GM11168 (cell line): ENCODE results near the gene MPP4.

Source experiments
- in situ Hi-C: fragments of 300-500 bp; cut with MboI; formaldehyde crosslinking; loops from one replicate; pipeline ENCODE4 v1.12.0; 2022; ENCODE audit warnings: low sequenced_read_pairs; ENCODE audit not compliant: unreplicated experiment

MPP4 gene

DNA sequence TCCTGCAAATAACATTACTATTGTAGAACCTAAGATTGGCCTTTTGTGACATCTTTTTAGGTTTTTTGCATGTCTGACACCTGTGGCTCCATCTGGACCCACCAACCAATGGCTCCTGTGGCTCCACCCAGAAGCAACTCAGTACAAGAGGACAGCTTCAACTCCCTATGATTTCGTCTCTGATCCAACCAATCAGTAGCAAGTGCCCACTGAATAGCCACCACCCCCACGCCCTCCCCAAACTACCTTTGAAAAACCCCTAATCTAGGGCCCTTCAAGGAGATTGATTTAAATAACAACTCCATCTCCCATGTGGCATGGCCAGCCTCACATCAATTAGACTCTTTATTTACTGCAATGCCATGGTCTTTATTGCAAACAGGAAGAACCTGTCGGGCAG, 23.6 kb downstream of the MPP4 start:
- in situ Hi-C loops, result loop anchor here (10.0 kb wide), 1 partner anchor 1250 kb away; no protein-coding TSS in a partner anchor

DNA sequence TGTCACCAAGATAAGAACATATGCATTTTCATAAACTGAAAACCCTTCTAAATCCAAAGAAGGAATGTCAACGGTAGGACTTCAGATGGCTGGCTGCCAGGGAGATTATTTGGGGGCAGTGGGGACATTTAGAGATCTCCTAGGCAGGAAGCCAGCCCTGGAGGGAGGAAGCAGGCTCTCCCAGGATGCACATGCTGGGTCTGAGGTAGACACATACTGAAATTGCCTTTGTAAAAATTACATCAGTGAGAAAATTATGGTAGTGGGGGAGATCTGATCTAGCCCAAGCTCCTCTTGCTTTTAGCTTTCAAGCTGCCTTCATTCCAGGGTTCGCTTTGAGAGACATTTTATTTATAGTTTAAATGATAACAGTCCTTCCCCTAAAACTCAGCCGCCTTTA, 24.1 kb downstream of the MPP4 start:
- in situ Hi-C loops, result loop anchor here (10.0 kb wide), 1 partner anchor 1251 kb away; no protein-coding TSS in a partner anchor

- in situ Hi-C loops, result loop anchor here (10.0 kb wide), 1 partner anchor 1251 kb away; no protein-coding TSS in a partner anchor
Observed at GRCh38 chr2:201673546-201673945, 24.9 kb downstream of the MPP4 start.

DNA sequence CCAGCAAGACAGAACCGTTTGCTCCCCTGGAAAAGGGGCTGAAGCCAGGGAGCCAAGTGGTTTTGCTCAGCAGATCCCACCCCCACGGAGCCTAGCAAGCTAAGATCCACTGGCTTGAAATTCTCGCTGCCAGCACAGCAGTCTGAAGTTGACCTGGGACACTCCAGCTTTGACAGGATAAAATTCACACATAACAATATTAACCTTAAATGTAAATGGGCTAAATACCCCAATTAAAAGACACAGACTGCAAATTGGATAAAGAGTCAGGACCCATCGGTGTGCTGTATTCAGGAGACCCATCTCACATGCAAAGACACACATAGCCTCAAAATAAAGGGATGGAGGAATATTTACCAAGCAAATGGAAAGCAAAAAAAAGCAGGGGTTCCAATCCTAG, 27.2 kb downstream of the MPP4 start:
- in situ Hi-C loops, result loop anchor here (10.0 kb wide), 1 partner anchor 1254 kb away; no protein-coding TSS in a partner anchor

- in situ Hi-C loops, result loop anchor here (10.0 kb wide), 1 partner anchor 1255 kb away; no protein-coding TSS in a partner anchor
Observed at GRCh38 chr2:201669865-201670264, 28.6 kb downstream of the MPP4 start.

DNA sequence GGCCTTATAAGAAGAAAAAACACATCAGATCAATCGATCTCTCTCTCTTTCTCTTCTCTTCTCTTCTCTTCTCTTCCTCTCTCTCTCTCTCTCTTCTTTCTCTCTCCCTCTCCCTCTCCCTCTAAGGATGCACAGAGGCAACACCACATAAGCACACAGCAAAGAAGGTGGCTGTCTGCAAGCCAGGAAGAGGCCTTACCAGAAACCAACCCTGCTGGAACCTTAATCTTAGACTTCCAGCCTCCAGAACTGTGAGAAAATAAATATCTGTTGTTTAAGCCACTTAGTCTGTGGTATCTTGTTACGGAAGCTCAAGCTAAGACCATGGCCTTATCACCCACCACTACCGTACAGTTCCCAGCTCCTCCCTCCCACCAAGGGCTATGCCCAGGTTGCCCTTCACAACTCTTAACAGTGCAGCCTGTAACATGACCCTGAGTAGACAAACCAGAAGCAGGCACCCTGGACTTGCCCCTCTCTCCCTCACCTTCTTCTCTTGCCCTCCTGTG, 30.0 kb downstream of the MPP4 start:
- in situ Hi-C loops, result no loop called here

DNA sequence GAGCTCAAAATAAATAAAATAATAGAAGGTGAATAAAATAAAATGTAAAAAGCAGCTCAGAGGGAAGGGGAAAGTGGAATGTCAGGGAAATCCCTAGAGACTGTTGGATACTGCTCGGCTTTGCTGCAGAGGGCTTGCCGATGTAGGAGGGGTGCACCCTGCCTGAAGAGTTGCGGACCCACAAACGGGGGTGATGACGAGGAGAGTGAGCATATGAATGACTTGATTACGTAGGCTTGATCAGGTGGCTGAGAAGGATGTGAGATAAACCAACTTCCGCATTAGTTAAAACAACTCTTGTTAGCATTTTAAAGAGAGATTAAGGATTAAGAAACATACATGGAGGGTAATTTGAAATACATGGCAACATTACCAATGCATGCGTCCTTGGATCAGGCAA, 34.1 kb downstream of the MPP4 start:
- in situ Hi-C loops, result no loop called here

- in situ Hi-C loops, result no loop called here
Observed at GRCh38 chr2:201661366-201661765, 37.1 kb downstream of the MPP4 start.

- in situ Hi-C loops, result no loop called here
Observed at GRCh38 chr2:201660293-201660895, 38.0 kb downstream of the MPP4 start.

- in situ Hi-C loops, result no loop called here
Observed at GRCh38 chr2:201656740-201657139, 41.7 kb downstream of the MPP4 start.

DNA sequence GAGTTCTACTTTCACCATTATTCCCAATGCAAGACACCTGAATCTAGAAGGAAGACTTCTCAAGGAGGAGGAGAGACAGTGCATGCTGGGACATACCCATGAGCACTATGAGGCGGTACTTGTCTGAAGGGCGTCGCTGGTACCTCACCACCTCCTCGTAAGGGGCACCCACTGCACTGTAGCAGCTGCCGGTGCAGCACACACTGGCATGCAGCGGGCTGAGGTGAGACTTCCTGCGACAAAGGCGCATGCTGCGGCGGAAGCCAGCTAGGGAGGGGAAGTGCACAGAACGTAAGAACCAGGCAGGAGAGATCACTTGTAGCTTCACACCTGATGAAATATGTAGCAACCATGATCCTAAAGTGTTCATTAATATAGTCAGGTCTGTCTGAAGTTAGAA, 42.3 kb downstream of the MPP4 start:
- in situ Hi-C loops, result no loop called here

DNA sequence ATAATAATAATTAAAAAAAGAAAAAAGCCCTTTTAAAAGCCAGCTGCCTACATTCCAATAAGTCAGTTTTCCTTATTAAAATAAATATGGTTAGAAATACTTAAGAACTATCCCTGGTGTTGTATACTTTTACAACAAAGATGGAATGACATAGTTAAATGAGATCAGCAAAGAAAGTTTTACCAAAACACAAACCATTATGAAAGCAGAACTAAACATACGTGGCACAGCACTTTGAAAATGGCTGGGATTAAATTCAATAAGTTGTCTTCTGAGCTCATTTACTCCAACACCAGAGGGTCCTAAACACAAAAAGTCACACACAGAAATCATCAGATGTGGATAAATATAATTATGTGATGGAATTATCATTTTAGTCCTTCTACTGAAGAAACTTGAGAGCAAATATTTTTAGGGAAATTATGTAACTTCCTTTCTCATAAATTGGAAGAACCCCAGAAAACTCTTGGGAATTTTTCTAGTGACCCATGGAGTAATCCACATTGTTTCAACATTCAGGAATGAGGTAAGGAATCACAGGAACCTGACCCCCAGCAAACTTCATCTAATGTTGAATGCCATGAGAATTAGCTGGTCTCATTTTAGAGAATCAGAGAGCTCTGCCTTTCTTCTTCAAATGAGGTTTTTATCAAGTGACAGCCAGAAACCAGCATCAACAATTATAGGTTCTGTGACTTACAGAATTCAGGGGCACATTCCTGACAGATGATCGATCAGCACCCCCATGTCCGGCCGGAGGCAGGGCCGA, 43.6 kb downstream of the MPP4 start:
- in situ Hi-C loops, result no loop called here

- in situ Hi-C loops, result no loop called here
Observed at GRCh38 chr2:201653221-201653620, 45.2 kb downstream of the MPP4 start.

- in situ Hi-C loops, result no loop called here
Observed at GRCh38 chr2:201649442-201649841, 49.0 kb downstream of the MPP4 start.

- in situ Hi-C loops, result no loop called here
Observed at GRCh38 chr2:201647431-201647830, 51.0 kb downstream of the MPP4 start.

DNA sequence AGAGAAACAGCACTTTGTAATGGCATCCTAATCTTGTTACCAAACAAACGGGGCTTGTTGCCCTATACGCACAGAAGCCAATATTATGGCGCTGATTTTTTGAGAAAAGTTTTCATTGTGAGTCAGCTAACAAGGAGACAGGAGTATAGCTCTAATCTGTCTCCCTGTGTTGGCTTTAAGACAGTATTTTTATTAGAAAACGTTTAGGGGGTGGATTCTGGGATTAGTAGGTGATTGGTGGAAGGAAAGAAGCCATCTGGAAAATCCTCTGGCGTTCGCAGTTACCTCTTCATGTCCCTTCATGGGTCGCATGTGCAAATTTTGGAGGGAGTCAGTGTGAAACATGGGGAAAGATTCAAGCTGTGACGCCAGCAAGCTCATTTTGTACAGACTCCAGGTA, 54.4 kb downstream of the MPP4 start:
- in situ Hi-C loops, result no loop called here

GRCh38 chr2:201643216-201643890, 55.1 kb downstream of the MPP4 start, which contains the start of gene TMEM237:
TMEM237 (minus strand) TSS chr2:201643503; CDS start chr2:201643400, 103 bp downstream.
- in situ Hi-C loops, result no loop called here

DNA sequence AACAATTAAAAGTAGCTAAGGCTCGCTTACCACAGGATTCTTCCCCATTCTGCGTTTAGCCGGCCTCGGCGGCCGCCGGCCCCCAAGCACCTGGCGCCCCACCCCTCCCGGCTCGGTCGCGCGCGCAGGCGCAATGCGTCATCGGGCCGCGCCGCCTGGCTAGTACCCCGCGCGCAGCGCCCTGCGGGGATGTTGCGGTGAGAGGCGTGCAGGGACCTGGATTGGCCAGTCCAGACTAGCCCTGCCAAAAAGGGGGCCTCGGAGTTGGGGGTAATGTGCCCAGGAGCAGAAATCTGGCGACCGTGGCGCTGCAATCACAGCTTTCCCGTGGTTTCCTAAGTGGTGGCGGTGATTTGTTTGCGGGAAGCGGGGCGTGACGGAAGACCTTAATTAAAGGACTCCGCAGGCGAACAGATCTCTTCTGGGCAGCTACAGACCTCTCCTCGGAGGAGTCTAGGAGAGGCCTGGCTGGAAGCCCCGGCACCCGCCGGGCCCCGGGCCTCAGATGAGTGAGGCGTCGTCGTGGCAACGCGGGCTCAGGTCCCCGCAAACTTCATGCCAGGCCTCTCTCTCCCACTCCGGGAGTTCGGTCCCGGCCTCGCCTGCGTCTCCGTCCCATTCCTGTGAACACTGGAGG, 55.7 kb downstream of the MPP4 start:
- in situ Hi-C loops, result no loop called here

DNA sequence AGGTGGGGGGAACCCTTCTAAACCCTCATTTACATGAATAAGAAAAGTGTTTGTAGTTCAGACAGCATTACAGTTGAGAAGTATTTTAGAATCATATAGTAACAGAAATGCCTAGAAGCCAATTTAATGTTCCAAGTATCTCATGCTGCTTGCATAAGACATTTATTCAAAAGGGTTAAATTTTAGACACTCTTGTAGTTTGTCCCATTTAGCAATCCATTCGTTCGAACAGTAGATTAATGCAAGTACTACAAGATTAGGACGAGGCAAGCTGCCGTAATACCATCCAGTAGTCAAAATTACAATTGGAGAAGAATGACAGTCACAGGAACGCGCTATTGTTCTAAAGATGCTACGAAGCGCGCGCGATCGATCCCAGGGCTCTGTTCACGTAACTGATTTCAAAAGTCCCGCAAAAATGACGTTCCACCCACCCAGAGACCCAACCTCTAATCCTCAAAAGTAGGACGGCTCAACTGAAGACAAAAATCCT, 56.3 kb downstream of the MPP4 start:
- in situ Hi-C loops, result no loop called here

- in situ Hi-C loops, result no loop called here
Observed at GRCh38 chr2:201639205-201639604, 59.2 kb downstream of the MPP4 start.
